GM18520 (cell line): ENCODE results near the gene PADI3.

Experiments
- ATAC-seq: cut with Tn5 transposase; IDR thresholded peaks from one replicate; pipeline ENCODE4 v1.9.1; 2021; ENCODE audit not compliant: unreplicated experiment

Gene PADI3

DNA sequence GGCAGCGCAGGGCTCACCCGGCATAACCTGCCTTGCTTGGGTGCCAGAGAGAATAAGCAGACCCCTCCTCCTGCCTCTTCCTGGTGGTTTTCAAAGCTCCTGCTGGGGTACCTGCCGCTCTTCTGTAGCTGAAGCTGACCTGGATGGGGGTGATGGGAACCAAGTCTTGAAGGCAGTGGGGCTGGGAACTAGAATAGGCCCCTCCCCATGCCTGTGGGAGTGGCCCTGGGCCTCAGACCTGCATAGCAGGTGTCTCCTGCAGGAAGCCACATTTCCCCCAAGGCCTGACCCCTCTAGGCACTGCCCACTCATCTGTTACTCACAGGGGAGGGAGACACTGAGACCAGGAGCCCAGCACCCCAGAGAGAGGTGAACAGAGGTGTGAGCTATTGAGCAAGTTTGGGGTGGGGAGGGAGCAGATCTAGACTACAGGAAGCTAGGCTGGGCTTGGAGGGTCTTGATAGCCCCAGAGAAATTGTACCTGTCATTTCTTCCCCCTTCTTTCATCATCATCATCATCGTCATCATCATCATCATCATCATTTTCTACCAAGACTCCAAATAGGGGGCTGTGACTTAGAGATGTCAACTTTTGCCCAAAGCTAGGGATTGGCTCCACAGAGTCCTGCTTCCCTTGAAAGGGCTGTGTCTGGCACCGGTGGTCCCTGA is 33.9 kb upstream of the PADI3 start:
- no peak for ATAC-seq

DNA sequence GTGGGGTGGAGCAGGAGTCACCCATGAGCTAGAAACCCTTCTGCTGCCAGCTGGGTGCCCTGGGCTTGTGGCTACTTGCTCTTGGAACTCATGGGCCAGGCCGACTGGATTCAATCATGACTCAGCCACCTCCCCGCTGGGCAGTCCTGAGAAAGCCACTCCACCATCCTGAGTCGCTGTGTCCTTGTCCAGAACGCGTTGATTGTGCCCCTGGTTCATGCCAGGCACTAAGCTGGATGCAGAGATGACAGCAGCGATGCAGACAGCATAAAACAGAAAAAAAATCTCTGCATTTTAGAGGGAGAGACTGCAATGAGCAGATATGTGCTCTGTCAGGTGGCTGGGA is 33.4 kb upstream of the PADI3 start:
- no peak for ATAC-seq

DNA sequence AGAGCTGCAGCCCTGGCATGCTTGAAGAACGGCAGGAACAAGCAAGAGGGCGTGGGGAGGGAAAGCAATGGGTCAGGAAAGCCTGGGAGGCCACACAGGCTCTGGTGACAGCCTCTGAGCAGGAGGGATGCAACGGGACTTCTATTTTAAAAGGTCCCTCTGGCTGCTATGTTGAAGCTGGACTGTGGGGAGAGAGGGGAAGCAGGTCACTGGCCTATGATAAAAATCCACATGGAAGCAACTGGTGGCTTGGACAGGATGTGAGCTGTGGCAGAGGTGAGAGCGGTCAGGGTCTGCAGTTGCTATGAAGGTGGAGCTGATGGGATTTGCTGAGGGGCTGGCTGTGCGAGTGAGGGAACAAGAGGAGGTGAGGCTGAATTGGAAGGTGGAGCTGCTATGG is 32.8 kb upstream of the PADI3 start:
- ATAC-seq: no peak

DNA sequence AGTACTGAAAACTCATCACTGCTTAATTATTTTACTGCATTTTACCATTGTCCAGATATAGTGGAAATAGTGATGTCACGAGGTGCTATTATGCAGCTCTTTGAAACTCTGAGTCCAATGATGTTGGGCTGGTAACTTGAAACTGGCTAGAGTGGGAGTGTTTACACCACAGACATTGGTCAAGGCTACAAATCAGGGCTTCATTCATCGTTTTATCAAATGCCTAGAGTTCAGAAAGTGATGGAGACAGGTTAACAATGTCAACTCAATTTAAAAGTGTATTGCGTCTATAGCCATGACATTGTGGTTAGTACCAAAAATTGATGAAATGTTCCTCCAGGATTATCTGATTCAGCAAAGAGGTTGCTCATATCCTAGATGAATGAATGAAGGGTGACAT is 31.3 kb upstream of the PADI3 start:
- no peak for ATAC-seq

DNA sequence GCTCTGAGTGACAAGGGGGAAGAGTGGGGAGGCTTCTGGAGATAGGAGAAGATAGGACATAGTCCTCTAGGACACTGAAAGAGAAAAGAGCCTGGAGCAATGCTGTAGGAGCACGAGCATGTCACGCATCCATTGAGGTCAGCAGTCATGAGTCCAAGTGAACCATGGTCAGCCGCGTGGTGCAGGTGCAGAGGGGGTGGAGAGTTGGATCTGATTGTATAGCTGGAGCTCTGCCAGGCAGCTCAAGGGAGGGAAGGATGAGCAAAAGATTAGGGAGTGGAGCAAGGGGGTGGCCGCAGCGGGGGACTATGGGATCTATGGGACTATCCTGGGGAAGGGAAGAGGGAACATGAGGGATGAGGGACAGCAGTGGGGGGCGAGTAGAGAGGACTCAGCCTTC is 30.0 kb upstream of the PADI3 start:
- no peak for ATAC-seq

DNA sequence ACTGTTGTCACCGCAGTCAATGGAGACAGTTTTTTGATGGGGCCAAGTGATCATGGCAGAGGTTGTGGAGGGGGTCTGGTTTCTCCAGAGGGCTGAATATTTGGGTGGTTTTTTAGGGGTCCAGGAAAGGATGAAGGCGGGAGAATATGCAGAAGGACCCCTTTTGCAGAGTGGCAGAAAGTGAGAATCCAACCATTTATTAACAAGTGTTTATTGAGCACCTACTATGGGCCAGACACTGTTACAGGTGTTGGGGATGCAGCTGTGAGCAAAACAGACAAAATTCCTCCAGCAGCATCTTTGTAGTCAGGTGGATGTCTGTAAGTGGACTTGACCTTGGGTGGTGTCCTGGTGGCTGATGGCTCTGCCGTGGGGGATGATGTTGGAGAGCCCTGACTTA is 28.6 kb upstream of the PADI3 start:
- no peak for ATAC-seq

DNA sequence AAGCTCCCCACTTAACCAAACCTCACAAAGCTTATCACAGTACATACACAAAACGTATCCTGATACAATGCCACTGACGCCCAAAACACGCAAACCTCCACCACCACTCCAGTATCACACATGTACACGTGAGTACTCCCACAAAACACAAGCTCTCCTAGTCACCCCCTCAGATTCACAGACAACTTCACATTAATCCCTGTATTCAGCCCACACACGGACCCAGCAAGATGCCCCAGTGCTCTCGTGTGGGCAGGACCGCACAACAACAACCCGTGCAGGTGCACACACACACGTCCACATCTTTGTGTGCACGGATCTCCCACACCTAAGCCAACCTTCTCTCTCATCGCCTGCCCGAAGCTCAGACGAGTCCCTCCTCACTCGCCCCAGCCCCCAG is 26.3 kb upstream of the PADI3 start:
- ATAC-seq: no peak

DNA sequence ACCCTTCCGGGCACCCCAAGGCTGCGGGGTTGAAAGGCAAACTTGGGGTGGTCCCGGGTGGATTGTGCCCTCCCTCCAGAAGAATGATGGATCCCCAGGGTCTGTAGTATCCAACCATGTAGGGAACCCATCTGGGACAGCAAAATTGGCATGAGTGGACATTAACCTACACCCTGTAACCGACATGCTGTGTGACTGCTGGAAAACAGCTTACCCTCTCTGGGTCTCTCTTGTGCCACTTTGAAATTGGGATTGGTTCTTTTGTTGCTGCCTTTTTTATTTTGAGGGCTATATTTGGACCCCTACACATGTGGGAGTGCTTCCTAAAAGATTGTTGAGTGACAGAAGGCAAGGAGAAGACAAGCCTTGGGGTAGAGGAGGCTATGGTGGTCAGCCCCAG is 24.5 kb upstream of the PADI3 start:
- no peak for ATAC-seq

DNA sequence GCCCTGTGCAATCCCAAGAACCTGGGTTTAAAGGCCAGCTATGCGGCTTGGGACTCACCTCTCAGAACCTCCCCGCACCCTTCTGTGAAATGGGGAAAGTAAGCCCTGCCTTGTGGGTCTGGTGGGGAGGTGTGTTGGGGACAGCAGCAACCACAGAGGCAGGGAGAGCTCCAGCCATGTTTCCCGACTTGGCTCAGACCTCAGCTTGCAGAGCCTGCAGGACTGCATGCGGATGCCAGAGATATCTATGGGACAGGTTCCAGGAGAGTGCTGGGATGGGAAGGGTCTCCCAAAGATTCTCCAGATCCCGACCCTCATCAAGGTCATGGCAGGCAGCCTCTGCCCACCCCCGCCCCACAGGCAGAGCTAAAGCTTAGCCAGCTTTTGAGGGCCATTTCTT is 23.8 kb upstream of the PADI3 start:
- ATAC-seq: no peak

DNA sequence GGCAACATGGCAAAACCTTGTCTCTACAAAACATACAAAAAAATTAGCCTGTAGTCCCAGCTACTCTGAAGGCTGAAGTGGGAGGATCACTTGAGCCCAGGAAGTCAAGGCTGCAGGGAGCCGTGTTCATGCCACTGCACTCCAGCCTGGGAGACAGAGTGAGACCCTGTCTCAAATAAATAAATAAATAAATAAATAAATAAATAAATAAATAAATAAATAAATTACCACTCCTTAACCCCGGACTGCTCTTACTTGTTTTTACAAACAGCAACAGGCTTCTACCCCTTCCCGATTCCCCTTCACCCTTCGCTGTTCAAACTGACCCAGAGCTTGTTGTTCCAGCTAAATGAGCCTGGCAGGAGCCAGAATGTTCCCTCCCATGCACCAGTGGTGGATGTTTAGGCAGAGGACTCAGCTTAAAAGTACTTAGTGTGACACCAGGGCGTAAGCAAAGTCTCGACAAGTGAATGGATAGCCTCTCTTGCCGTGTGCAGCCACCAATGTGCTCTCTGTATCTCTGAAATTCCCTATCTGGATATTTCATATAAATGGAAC is 21.5 kb upstream of the PADI3 start:
- ATAC-seq: no peak

DNA sequence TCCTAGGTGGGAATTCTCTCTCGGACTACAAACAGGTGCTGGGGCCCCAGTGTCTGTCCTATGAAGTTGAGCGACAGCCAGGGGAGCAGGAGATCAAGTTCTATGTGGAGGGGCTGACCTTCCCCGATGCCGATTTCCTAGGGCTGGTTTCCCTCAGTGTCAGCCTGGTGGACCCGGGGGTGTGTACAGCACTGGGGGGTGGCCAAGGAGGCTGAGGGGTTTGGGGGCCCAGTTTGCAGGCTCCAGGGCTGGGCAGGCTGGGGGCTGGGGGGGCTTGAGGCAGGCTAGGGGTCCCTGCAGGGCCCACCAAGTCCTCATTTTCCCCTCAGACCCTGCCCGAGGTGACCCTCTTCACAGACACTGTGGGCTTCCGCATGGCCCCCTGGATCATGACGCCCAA is 20.3 kb upstream of the PADI3 start:
- no peak for ATAC-seq

DNA sequence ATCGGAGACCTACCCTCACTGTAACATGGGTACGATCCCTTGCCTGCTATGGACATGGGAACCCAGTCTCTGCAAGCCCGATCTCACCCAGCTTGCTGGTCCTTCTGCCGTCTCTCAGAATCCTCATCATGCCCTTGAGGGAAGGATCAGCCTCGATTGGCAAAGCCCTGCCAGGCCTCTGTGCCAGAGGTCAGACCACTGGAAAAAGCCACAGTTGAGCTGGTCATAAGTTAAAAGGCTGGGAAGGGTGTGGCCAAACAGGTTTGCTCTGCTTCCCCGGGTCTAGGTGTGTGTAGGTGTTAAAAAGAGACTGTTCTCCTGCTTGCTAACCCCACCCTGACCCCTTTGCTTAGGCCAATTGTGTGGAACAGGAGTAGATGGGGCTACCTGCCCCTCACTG is 19.5 kb upstream of the PADI3 start:
- ATAC-seq: no peak

DNA sequence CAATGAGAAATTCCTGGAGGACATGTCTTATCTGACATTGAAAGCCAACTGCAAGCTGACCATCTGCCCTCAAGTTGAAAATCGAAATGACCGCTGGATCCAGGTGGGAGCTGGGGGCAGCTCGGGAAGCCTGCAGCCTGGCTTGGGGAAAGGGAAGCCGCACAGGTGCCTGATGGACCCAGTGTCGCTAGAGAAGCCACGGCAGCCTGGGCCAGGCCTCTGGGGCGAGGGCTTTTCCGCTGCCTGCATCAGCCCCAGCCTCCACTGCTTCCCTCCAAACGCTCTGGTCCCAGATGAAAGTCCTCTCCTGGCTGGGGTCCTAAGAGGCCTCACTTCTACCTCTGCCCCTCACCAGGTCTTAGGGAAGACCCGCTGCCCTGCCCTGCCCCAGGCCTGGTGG is 18.8 kb upstream of the PADI3 start:
- no peak for ATAC-seq

DNA sequence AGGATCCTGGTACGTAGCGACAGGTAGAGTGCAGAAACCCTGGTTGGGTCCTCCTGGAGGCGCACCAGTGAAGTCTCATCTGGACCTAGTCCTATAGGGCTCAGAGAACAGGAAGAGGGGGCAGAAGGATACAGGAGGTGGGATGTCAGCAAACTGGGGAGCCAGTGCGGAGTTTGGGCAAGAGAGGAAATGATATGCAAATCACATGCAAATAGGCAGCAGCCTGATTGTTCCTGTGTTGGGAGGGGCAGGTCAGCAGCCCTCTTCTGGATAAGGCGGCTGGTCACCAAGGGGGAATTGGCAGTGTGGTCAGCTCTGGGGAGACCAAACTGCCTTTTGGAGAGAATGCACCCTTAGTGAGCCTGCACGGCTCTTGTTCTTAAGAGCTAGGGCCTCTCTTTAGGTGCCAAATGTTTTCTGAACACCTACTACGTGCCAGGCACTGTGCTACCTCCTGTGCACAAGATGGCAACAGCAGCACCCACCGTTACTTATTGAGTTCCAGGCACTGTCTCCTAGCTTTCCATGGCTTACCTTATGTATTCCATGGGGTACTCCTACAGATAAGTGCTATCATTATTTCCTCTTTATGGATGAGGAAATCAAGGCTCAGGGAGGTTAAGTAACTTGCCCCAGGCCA is 18.1 kb upstream of the PADI3 start:
- ATAC-seq: no peak

DNA sequence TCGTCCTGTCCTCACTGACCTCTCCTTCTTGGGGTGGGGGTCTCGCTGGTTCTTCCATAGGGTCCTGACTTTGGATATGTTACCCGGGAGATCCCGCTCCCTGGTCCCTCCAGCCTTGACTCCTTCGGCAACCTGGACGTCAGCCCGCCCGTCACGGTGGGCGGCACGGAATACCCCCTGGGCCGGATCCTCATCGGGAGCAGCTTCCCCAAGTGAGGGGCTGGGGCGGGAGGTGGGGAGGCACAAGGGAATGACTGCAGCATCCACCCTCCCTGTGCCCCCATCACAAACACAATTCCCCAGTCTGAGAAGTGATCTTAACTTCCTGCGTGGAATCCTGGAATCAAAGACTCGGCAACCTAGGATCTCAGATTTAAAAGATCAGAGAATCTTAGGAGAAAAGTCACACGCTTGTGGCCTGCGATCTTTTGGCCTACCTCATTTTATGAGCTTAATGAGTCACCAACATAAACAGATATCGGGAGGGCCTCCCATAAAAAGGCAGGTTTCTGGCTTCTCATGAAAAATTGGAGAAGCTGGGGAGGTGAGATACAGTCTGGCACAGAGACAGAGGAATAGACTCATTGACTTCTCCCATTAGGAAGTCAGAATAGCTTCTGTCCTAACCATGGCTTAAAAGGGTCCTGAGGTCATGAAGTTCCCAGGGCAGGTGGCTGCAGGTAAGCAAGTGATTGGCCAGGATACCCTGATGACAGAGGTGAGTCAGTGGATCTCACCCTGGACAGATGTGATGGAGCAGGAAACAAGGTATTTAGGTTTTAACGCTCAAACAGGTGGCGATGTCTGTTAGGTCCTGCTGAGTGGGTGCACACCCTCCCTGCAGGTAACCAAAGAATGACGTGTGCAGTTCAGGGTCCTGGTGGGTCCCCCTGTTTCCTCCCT is 15.9 kb upstream of the PADI3 start:
- ATAC-seq: no peak

DNA sequence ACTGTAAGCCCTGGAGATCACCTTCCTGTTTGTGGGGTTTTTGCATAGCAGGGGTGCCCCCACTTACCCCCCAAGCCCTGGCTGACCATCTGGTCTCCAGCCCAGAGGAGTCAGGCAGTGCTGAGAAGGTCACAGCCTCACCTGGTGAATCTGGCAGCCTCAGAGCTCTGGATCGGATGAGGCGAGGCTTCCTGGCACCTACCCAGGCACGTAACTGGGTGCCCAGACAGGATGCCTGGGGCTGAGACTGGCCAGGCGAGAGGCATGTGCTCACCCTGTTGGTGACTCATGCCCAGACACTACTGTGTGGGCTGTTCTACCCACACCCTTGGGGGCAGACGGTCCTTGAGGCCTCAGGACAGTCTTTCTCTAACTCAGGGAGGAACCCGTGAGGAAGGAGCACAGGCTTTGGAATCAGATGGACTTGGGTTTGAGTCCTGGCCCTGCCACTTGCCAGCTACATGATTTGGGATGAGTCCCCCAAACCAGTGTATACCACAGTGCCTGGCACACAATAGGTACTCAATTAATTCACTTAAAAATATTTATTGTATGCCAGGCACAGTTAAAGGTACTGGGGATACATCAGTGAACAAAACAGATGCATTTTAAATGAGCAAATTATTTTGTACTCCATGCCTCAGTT is 15.1 kb upstream of the PADI3 start:
- no peak for ATAC-seq

DNA sequence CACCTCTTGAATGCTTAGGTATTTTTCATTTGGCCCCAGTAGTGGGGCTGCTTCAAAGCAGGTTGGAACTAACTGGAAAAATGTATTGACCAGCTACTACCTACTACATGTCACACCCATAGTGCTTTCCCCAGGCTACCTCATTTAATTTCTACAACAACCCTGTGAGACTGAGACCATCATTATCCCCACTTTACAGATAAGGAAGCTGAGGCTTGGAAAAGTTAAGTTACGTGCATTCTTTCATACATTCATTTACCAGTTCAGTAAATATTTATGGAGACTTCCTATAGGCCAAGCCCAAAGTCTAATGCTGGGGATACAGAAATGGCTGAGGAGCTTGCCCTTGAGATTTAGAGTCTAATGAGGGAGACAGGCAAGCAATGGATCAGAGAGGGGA is 14.5 kb upstream of the PADI3 start:
- ATAC-seq: no peak

DNA sequence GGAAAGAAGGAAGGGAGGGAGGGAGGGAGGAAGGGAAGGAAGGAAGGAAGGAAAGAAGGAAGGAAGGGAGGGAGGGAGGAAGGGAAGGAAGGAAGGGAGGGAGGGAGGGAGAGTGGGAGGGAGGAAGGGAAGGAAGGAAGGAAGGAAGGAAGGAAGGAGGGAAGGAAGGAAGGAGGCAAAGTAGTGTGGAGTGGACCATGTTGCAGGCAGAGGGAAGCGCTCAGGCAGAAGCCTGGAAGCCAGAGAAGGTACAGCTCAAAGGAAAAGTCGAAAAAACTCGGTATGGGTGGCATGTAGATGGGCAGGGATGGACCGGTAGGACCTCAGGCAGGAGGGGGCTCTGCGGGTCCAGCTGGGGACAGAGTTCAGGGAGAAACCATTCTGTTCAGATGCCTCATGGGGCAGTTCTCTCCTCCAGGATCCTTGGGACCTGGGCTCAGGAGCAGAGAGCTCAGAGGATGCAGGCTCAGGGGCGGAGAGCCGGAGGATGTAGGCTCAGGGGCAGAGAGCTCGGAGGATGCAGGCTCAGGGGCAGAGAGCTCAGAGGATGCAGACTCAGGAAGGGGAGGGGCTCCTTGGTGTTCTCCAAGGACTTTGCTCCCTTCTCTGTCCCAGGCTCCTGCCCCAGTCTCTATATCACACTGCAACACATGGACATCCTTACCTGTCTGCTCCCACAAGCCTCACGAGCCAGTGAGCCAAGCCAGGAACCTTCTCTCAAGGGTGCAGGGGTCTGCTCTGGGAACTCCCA is 13.6 kb upstream of the PADI3 start:
- no peak for ATAC-seq

DNA sequence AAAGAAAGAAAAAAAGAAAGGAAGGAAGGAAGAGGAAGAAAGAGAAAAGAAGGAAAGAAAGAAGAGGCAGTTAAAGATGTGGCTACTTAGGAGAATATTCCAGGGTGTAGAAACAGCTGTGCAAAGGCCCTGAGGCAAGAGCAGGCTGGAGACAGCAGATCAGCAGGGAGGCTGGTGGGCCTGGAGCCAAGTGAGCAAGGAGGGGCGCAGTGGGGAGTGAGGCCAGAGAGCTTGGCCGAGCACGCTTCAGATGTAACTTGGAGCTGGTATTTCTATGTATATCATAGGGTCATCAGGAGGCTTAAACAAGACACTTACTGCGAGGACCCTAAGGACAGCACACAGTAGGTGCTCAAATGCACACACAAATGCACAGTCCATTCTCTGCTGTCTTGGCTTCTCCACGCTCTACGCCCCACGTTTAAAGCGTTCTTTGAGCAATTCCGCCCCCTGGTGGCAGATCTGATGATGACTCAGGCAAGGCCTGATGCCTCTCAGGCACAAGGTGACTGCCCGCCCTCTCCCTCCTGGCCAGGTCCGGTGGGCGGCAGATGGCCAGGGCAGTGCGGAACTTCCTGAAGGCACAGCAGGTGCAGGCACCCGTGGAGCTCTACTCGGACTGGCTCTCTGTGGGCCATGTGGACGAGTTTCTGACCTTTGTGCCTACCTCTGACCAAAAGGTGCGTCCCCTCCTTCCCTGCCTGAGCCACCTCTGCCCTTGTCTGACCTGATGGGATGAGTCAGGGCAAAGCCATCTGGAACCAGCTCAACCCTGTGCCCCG is 11.9 kb upstream of the PADI3 start:
- ATAC-seq: no peak

DNA sequence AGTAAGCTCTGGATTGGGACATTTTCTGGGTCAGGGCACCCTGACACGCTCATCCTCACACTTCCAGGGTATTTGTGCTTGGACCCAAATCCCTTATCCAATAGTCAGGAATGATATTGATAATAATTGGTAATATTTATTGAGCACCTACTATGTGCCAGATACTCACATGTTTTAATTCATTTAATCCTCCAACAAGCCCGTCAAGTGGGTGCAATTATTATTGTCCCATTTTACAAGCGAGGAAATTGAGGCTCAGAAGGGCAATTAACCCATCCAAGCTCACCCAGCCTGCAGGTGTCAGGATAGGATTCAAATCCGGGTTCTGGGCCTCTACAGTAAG is 11.4 kb upstream of the PADI3 start:
- no peak for ATAC-seq
